ENCODE data around the gene PCNX4. TPM values are rescaled to one million over a fixed set of nuclear protein-coding genes. Genes with fewer than 3 reads are reported as not detected.

Gene PCNX4
- total RNA-seq, 2 experiments from 2014 or later = 24.9 to 27.5 TPM

DNA sequence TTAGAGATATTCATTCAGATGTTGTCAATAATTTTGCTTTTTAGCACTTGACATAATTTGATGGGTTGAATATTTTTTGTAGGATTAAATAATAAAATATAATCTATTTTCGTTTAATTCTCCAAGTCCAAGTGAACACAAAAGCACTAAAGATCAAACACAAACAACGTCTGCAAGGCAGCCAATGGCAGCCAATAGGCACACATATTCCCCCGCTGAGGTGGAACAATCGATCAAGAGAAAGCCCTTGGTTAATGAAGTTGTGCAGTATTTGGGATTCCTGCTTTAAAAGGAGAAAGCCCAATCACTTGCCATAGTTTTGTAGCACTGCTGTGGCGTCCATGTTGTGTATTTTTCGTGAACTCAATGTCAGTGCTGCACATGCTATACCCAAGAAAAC is 72.0 kb downstream of the PCNX4 start:
- Mint-ChIP-seq H3K27me3 (ENCODE audit: low read depth) (no peaks in the 10 kb centered on the region), H3K9me3 (no peaks in the 10 kb centered on the region), H3K4me3 (peak overlapping the region; percentile 89), H3K27ac (no peak overlapping the region), H3K36me3 (ENCODE audit: low read depth) (peaks cover 7% of the 10 kb centered on the region), H3K4me1 (ENCODE audit: low read depth) (peaks cover 51% of the 10 kb centered on the region)
- intact Hi-C loops (cut with micrococcal nuclease) = loop anchor here (1.0 kb wide), 3 partner anchors 11 to 72 kb away; partner anchors contain the start of gene PCNX4
- no peak for DNase-seq
- CTCF ChIA-PET = interaction anchor here (1.5 to 3.2 kb wide), 2 partner anchors 20 to 197 kb away, joined by 5 to 31 read pairs; no protein-coding TSS in a partner anchor

DNA sequence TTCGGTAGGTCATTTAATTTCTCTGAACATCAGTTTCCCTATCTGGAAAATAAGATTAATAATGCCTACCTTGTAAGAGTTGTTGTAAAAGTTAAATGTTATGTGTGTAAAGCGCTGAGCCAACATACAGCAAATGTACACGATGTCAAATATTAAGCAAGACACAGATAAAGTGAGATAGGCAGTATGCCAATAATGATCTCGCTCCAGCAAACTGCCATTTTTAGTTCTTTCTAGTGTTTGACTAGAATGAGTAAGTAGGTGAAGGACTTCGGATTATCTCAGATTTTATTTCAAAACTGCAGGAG is 72.6 kb downstream of the PCNX4 start:
- Mint-ChIP-seq H3K27me3 (ENCODE audit: low read depth) (no peaks in the 10 kb centered on the region), H3K9me3 (no peaks in the 10 kb centered on the region), H3K27ac (peak overlapping the region; percentile 96), H3K36me3 (ENCODE audit: low read depth) (peaks cover 7% of the 10 kb centered on the region), H3K4me1 (ENCODE audit: low read depth) (peaks cover 45% of the 10 kb centered on the region), H3K4me3 (peak overlapping the region; percentile 89)
- CTCF ChIA-PET = interaction anchor here (1.5 to 3.2 kb wide), 3 partner anchors 19 to 200 kb away, joined by 5 to 31 read pairs (median 10); no protein-coding TSS in a partner anchor
- no peak for DNase-seq
- intact Hi-C loops (cut with micrococcal nuclease) = loop anchor here (1.0 kb wide), 3 partner anchors 12 to 73 kb away; partner anchors contain the start of gene PCNX4

DNA sequence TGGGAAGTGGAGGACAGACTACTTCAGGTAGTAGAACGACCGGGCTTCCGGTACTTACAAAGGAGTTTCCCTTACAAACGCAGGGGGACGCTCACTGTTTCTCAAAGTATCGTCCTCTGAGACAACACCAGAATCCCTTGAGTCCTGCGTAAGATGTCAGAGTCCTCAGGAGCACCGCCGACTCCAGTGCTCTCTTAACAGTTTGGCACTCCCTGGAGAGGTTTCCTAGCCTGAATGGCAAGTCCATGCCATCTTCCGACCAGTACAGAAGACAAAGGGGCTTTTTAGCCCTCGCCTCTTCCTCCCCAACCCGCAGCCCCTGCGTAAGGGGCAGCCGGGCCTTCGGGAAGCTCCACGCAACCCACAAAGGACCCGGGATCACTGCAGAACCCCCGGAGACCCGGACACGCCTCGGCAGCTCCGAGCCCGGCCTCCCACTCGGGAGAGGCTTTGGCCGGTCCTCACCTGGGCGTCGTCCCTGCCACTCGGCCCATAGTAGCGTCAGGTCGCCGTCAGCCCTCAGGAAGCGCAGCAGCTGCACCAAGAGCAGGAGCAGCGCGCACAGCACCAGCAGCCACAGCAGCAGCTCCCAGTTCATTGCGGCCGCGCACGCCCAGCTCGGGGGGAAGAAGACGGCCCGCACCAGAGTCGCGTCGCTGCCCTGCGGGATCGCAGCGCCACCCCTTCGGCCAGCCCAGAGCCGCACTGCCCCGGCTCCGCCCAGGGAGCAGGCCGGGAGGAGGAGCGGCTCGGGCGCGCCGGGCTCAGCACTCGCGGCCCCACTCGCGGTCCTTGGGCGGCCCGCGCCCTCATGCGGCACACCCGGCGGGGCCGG is 73.2 kb downstream of the PCNX4 start, which contains the start of gene DHRS7:
TSS of gene DHRS7 (minus strand) at position 687 of the 835 bp plus-strand sequence. CDS start at position 598, 89 bp downstream.
- H3K27ac Mint-ChIP-seq = peak within 1 kb of the TSS; percentile 96
- peak; percentile 65 for DNase-seq
- H3K36me3 Mint-ChIP-seq (ENCODE audit: low read depth) = peaks cover 5% of the 10 kb centered on the region
- no peaks in the 10 kb centered on the region for H3K27me3 Mint-ChIP-seq (ENCODE audit: low read depth)
- intact Hi-C loops (cut with micrococcal nuclease) = loop anchor here (1.0 to 5.0 kb wide), 8 partner anchors 13 to 683 kb away; partner anchors contain the start of genes JKAMP, L3HYPDH and PCNX4
- H3K4me3 Mint-ChIP-seq = peak within 1 kb of the TSS; percentile 89
- CTCF ChIA-PET = interaction anchor here (0.6 to 3.2 kb wide), 14 partner anchors 18 to 201 kb away, joined by 3 to 31 read pairs (median 4); partner anchors contain the start of gene PPM1A
- no peaks in the 10 kb centered on the region for H3K9me3 Mint-ChIP-seq
- peaks cover 39% of the 10 kb centered on the region for H3K4me1 Mint-ChIP-seq (ENCODE audit: low read depth)

DNA sequence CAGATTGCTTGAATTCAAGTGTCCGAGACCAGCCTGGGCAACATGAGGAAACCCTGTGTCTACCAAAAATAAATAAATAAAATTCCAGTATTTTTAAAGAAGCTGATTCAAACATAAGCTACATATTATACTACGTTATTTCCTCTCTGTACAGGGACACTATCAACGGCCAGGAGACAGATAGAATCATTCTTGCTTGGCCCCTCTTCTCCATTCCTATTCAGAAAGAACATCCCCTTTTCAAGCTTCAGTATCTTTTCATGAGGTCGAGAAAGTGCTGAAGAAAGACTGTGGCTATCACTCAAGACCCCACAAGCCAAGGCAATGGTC is 73.8 kb downstream of the PCNX4 start:
- no peaks in the 10 kb centered on the region for H3K9me3 Mint-ChIP-seq
- intact Hi-C loops (cut with micrococcal nuclease) = loop anchor here (1.0 to 5.0 kb wide), 5 partner anchors 83 to 683 kb away; partner anchors contain the start of genes JKAMP and L3HYPDH
- H3K27ac Mint-ChIP-seq = peak overlapping the region; percentile 81
- no peaks in the 10 kb centered on the region for H3K27me3 Mint-ChIP-seq (ENCODE audit: low read depth)
- no peak for DNase-seq
- peak overlapping the region; percentile 60 for H3K4me3 Mint-ChIP-seq
- peaks cover 38% of the 10 kb centered on the region for H3K4me1 Mint-ChIP-seq (ENCODE audit: low read depth)
- peaks cover 5% of the 10 kb centered on the region for H3K36me3 Mint-ChIP-seq (ENCODE audit: low read depth)
- CTCF ChIA-PET = interaction anchor here (0.6 to 3.2 kb wide), 14 partner anchors 18 to 202 kb away, joined by 3 to 31 read pairs (median 4); partner anchors contain the start of gene PPM1A

DNA sequence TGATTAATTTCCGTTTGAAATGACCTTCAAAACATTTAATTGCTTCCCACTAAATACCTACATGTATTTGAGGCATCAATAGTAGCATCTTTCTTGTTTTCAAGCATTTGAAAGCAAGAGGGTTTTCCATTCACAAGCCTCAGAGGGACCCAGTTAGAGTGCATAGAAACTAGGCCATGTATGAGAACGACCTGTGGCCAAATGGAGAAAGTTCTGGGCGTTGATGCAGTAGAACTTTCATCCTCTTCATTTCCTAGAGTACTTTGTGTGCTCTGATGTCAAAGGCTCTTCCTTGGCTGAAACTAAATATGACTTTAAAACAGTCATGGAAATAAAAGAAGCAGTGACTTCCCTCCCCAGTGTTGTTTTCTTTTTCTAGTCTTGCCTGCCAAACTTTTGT is 74.4 kb downstream of the PCNX4 start:
- intact Hi-C loops (cut with micrococcal nuclease) = loop anchor here (5.0 kb wide), 2 partner anchors 534 to 684 kb away; partner anchors contain the start of genes JKAMP and L3HYPDH
- H3K4me3 Mint-ChIP-seq = peak overlapping the region; percentile 60
- H3K27me3 Mint-ChIP-seq (ENCODE audit: low read depth) = no peaks in the 10 kb centered on the region
- peaks cover 5% of the 10 kb centered on the region for H3K36me3 Mint-ChIP-seq (ENCODE audit: low read depth)
- CTCF ChIA-PET = interaction anchor here (0.7 to 3.2 kb wide), 12 partner anchors 17 to 202 kb away, joined by 3 to 31 read pairs (median 4); partner anchors contain the start of gene PPM1A
- H3K4me1 Mint-ChIP-seq (ENCODE audit: low read depth) = peaks cover 33% of the 10 kb centered on the region
- H3K9me3 Mint-ChIP-seq = no peaks in the 10 kb centered on the region
- H3K27ac Mint-ChIP-seq = peak overlapping the region; percentile 81
- DNase-seq = no peak

DNA sequence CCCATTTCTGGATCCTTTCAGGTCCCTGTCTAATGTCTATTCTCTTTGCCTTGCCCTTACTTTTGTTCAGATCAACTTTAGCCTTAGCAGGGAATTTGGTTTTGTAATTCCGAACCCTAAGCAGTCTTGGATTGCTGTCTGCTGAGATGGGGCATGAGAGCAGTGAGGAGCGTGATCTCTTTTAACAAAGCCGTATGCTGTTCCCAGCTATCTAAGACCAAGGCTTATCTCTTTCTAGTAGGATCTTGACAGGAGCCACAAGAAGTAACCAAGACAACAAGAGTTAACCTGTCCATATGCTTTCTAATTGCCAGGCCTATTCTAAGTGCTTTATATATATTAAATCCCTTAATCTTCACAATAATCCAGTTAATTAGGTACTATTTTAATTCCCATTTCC is 78.0 kb downstream of the PCNX4 start:
- DNase-seq = no peak
- no peaks in the 10 kb centered on the region for H3K36me3 Mint-ChIP-seq (ENCODE audit: low read depth)
- no peak overlapping the region for H3K4me3 Mint-ChIP-seq
- peaks cover 12% of the 10 kb centered on the region for H3K4me1 Mint-ChIP-seq (ENCODE audit: low read depth)
- intact Hi-C loops (cut with micrococcal nuclease) = loop anchor here (5.0 kb wide), 2 partner anchors 537 to 687 kb away; partner anchors contain the start of genes JKAMP and L3HYPDH
- no peak overlapping the region for H3K27ac Mint-ChIP-seq
- peaks cover 1% of the 10 kb centered on the region for H3K27me3 Mint-ChIP-seq (ENCODE audit: low read depth)
- CTCF ChIA-PET = interaction anchor here (0.5 kb wide), 1 partner anchor 442 kb away, joined by 3 read pairs; no protein-coding TSS in a partner anchor
- no peaks in the 10 kb centered on the region for H3K9me3 Mint-ChIP-seq

DNA sequence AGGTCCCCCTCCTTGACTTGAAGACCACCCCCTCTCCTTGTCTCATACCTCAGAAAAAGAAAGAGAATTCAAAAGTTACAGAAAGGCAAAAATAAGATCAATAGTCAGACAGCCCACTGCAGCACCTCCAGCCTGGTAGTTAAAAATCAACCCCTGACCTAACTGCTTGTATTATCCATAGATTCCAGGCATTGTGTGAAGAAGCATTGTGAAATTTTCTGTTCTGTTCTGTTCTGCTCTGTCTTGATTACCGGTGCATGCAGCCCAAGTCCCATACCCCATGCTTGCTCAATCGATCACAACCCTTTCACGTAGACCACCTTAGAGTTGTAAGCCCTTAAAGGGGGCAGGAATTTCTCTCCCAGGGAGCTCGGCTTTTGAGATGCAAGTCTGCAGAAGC is 79.2 kb downstream of the PCNX4 start:
- CTCF ChIA-PET = interaction anchor here (0.9 to 1.0 kb wide), 2 partner anchors 10 to 19 kb away, joined by 3 to 4 read pairs; no protein-coding TSS in a partner anchor
- intact Hi-C loops (cut with micrococcal nuclease) = no loop called here
- Mint-ChIP-seq H3K4me1 (ENCODE audit: low read depth) (peaks cover 7% of the 10 kb centered on the region), H3K27ac (no peak overlapping the region), H3K27me3 (ENCODE audit: low read depth) (peaks cover 3% of the 10 kb centered on the region), H3K36me3 (ENCODE audit: low read depth) (no peaks in the 10 kb centered on the region), H3K4me3 (no peak overlapping the region), H3K9me3 (no peaks in the 10 kb centered on the region)
- DNase-seq = no peak

DNA sequence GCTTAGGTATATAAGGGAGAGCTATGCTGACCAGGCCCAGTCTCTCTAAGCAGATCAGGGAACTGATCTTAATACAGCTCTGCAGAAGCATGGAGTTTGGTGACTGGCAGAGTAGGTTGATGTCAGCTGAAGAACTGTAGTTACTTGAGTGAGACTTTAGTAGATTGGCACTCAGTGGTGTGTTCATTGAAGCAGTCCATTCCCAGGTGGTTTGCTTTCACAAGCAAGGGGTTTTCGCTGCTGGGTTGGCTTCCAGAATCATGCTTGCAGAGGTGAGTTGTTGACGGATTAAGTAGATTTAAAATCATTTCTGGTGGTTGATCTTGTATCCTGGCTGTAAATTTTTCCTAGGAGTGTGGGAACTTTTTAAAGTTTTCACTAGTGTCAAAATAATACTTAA is 80.0 kb downstream of the PCNX4 start:
- Mint-ChIP-seq H3K4me1 (ENCODE audit: low read depth) (peaks cover under 1% of the 10 kb centered on the region), H3K9me3 (no peaks in the 10 kb centered on the region), H3K4me3 (no peak overlapping the region), H3K36me3 (ENCODE audit: low read depth) (no peaks in the 10 kb centered on the region), H3K27ac (no peak overlapping the region), H3K27me3 (ENCODE audit: low read depth) (peaks cover 5% of the 10 kb centered on the region)
- intact Hi-C loops (cut with micrococcal nuclease) = no loop called here
- no peak for DNase-seq
- CTCF ChIA-PET = interaction anchor here (0.9 to 1.0 kb wide), 2 partner anchors 9 to 20 kb away, joined by 3 to 4 read pairs; no protein-coding TSS in a partner anchor

DNA sequence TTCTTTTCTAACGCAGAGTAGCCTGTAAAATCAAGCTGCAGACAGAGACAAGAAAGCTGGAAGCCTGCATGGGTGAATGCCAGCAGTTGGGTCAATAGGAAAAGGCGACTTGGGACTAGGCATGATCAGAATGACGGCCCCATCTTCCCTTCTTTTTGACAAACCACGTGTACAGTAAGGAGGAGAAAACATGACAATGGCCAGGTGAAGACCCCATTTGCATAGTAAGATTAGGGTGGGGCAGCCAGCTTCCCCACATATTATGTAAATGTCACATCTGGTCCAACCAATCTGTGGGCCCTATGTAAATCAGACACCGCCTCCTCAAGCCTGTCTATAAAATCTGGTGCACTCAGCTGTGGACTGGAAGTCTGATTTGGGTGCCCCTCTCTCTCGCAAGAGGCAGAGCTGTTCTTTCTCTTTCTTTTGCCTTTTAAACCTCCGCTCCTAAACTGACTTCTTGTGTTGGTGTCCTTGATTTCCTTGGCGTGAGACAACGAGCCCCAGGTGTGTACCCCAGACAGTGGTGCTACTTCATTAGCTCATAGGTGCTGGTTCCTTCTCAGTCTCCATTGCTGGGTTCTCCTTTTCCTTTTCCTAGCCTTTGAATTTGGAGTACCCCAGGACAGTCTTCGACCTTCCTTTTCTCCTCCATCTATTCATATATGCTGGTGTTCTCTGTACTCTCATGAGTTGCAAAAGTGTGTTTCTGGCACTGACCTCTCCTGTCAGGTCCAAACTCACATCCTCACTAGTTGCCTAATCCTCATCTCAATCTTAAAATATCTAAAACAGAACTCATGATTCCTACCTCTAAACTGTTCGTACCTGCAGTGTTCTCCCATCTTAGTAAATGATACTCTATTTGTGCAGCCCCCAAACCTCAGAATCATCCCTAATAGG is 82.9 kb downstream of the PCNX4 start:
- peaks cover 6% of the 10 kb centered on the region for H3K27me3 Mint-ChIP-seq (ENCODE audit: low read depth)
- peaks cover 1% of the 10 kb centered on the region for H3K4me1 Mint-ChIP-seq (ENCODE audit: low read depth)
- intact Hi-C loops (cut with micrococcal nuclease) = no loop called here
- H3K36me3 Mint-ChIP-seq (ENCODE audit: low read depth) = no peaks in the 10 kb centered on the region
- peaks cover under 1% of the 10 kb centered on the region for H3K9me3 Mint-ChIP-seq
- H3K27ac Mint-ChIP-seq = no peak overlapping the region
- CTCF ChIA-PET = interaction anchor here (0.9 kb wide), 1 partner anchor 210 kb away, joined by 6 read pairs; no protein-coding TSS in a partner anchor
- no peak for DNase-seq
- no peak overlapping the region for H3K4me3 Mint-ChIP-seq

DNA sequence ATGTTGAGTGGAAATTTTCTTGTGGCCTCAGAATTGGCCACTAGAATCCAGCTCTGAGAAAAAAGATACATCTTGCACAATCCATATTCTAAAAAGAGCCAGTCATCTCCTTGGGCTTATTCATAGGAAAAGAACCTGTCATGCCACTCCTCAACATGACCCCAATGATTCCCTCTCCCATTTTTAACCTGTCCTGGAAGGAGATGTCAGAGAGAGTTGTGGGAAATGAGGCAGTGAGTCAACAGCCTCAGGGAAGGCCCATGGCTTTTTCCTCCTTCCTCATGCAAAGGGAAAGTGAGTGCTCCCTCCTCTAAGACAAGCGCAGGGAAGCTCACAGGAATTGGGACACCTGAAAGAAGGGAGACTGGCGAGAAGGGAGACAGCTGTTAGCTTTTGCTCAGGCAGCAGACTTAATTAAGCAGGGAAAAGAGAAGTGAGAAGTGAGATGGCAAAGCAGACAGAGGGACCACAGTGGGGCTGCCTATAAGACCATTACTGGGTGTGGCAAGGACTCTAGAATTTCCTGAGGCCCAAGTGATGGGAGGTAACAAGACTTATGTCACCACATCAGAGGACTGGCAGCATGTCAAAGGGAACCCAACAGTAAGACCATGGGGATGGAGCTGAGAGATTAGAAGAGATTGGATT is 83.7 kb downstream of the PCNX4 start:
- Mint-ChIP-seq H3K36me3 (ENCODE audit: low read depth) (no peaks in the 10 kb centered on the region), H3K4me3 (no peak overlapping the region), H3K27me3 (ENCODE audit: low read depth) (peaks cover 6% of the 10 kb centered on the region), H3K9me3 (peaks cover 2% of the 10 kb centered on the region), H3K4me1 (ENCODE audit: low read depth) (peaks cover 3% of the 10 kb centered on the region), H3K27ac (no peak overlapping the region)
- no peak for DNase-seq
- intact Hi-C loops (cut with micrococcal nuclease) = no loop called here
- CTCF ChIA-PET = no interaction called here

DNA sequence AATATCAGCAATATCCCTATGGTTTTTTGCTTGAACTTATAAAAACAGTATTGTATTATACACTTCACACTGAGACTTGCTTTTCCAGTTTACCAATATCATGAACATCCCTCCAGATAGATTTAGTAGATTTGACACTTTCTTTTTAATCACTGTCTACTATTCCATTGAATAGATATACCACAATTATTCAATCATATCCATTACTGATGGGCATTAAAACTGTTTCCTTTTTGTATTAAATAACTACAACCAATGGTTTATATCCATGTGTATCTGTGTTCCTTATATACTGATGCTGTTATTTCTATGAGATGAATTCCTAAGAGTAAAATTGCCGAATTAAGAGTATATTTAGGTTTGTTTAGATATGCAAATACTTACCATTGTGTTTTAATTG is 86.4 kb downstream of the PCNX4 start:
- CTCF ChIA-PET = no interaction called here
- Mint-ChIP-seq H3K9me3 (peaks cover 3% of the 10 kb centered on the region), H3K36me3 (ENCODE audit: low read depth) (no peaks in the 10 kb centered on the region), H3K27ac (no peak overlapping the region), H3K4me3 (no peak overlapping the region), H3K4me1 (ENCODE audit: low read depth) (peaks cover 5% of the 10 kb centered on the region), H3K27me3 (ENCODE audit: low read depth) (peaks cover 6% of the 10 kb centered on the region)
- intact Hi-C loops (cut with micrococcal nuclease) = no loop called here
- no peak for DNase-seq
